Posterior cingulate gyrus (tissue), 11 donors: ENCODE results near the gene ARMH2.
A peak's percentile ranks its signal among the peaks of the same experiment; 100 is the strongest.

ENCODE experiments used
- DNase-seq, 10 donors: peaks; one replicate each; pipeline versions ENCODE4 v3.0.0 to v3.0.0-alpha.2; 2020 to 2021; ENCODE audit warnings: mixed read lengths in 3 of 10
- intact Hi-C: fragments of 100-400 bp; cut with DNase I; formaldehyde crosslinking; loops from one replicate; pipeline ENCODE4 v1.15.1; 2023

The ARMH2 gene

GRCh38 chr6:24821860-24822444 lies 23.2 kb upstream of the ARMH2 start:
- no peak for DNase-seq
- intact Hi-C loops, result no loop called here

GRCh38 chr6:24818346-24818745 lies 19.6 kb upstream of the ARMH2 start:
- intact Hi-C loops, result no loop called here
- DNase-seq, result no peak

GRCh38 chr6:24809728-24810127 lies 11.0 kb upstream of the ARMH2 start:
- DNase-seq, result no peak
- intact Hi-C loops, result no loop called here

GRCh38 chr6:24807584-24807983 lies 8.9 kb upstream of the ARMH2 start:
- intact Hi-C loops, result no loop called here
- no peak for DNase-seq

GRCh38 chr6:24802271-24803059 lies 3.7 kb upstream of the ARMH2 start:
- DNase-seq, result no peak
- intact Hi-C loops, result no loop called here

- no peak for DNase-seq
- intact Hi-C loops, result no loop called here
These were observed 811 bp upstream of the ARMH2 start for GRCh38 chr6:24799541-24799915.

- DNase-seq, result no peak
- intact Hi-C loops, result no loop called here
These were observed 1.0 kb downstream of the ARMH2 start for GRCh38 chr6:24797596-24798216.

GRCh38 chr6:24796616-24797290 lies 2.0 kb downstream of the ARMH2 start:
- intact Hi-C loops, result no loop called here
- no peak for DNase-seq

GRCh38 chr6:24795106-24795505 lies 3.6 kb downstream of the ARMH2 start:
- no peak for DNase-seq
- intact Hi-C loops, result no loop called here

GRCh38 chr6:24788031-24788665 lies 10.6 kb downstream of the ARMH2 start:
- intact Hi-C loops, result no loop called here
- DNase-seq, result no peak

- no peak for DNase-seq
- intact Hi-C loops, result no loop called here
These were observed 18.5 kb downstream of the ARMH2 start for GRCh38 chr6:24780206-24780605.

GRCh38 chr6:24779416-24780016 lies 19.2 kb downstream of the ARMH2 start:
- no peak for DNase-seq
- intact Hi-C loops, result loop anchor here (10.0 kb wide), 1 partner anchor 115 kb away; the partner anchor contains the start of genes ACOT13 and TDP2

- DNase-seq, result no peak
- intact Hi-C loops, result loop anchor here (10.0 kb wide), 1 partner anchor 114 kb away; the partner anchor contains the start of genes ACOT13 and TDP2
These were observed 19.8 kb downstream of the ARMH2 start for GRCh38 chr6:24778878-24779277.

GRCh38 chr6:24778121-24778520 lies 20.6 kb downstream of the ARMH2 start:
- DNase-seq, result no peak
- intact Hi-C loops, result loop anchor here (10.0 kb wide), 1 partner anchor 113 kb away; the partner anchor contains the start of genes ACOT13 and TDP2

- intact Hi-C loops, result loop anchor here (10.0 kb wide), 1 partner anchor 112 kb away; the partner anchor contains the start of genes ACOT13 and TDP2
- DNase-seq, result no peak
These were observed 21.5 kb downstream of the ARMH2 start for GRCh38 chr6:24777227-24777626.

- intact Hi-C loops, result loop anchor here (2.0 to 10.0 kb wide), 2 partner anchors 53 to 111 kb away; partner anchors contain the start of genes ACOT13 and TDP2
These were observed 23.1 kb downstream of the ARMH2 start for GRCh38 chr6:24775520-24776058.

GRCh38 chr6:24774696-24775519 lies 23.8 kb downstream of the ARMH2 start, which contains the start of gene GMNN:
GMNN (plus strand) TSS chr6:24774937; CDS start chr6:24777247, 2,310 bp downstream.
- peak; percentile 98 to 100 (median 99) for DNase-seq
- intact Hi-C loops, result loop anchor here (2.0 to 10.0 kb wide), 2 partner anchors 52 to 110 kb away; partner anchors contain the start of genes ACOT13 and TDP2

More at GRCh38 chr6:24775520-24776058, 23.1 kb downstream of the ARMH2 start:
- DNase-seq, result no peak

GRCh38 chr6:24768361-24768760 lies 30.4 kb downstream of the ARMH2 start:
- no peak for DNase-seq
- intact Hi-C loops, result loop anchor here (5.0 to 10.0 kb wide), 2 partner anchors 186 to 484 kb away; no protein-coding TSS in a partner anchor
